HepG2 (cell line): ENCODE data around the gene TCERG1L. TPM values are rescaled to one million over a fixed set of nuclear protein-coding genes. Genes with fewer than 3 reads are reported as not detected.

Source experiments
- ATAC-seq: fragments of 200-7000 bp; cut with Tn5 transposase; 3 replicates; pipeline ENCODE4 v1.9.1; 2020; ENCODE audit warnings: mild to moderate bottlenecking, moderate library complexity
- BruUV-seq: library from RNA; stranded (reverse); fragments of 400-500 nt; replicated peaks from 2 replicates; lab custom pipeline; 2021; lab: Mats Ljungman, UMichigan
- CTCF ChIA-PET: fragments of 300-600 bp; formaldehyde crosslinking; extraction: SDS; loops from one replicate; lab custom pipeline; 2021; ENCODE audit warnings: low total read pairs, inconsistent platforms, low intra/inter-chr PET ratio; lab: Yijun Ruan, JAX
- POLR2A ChIA-PET: fragments of 350-600 bp; sonication (Branson Sonifier 250); formaldehyde crosslinking; loops from one replicate; lab custom pipeline; 2020; ENCODE audit warnings: antibody characterized with exemption, inconsistent platforms; lab: Yijun Ruan, JAX
- DNase-seq: peaks from one replicate; pipeline ENCODE4 v3.0.0-alpha.2; 2015; ENCODE audit warnings: low spot score
- FAIRE-seq: peaks from 3 replicates; lab custom pipeline; 2011; peaks lifted over from hg19 to GRCh38; lab: Jason Lieb, UNC
- H2AFZ ChIP-seq: one replicate; pipeline ENCODE4 v1.6.1; 2011; ENCODE audit warnings: low read length, inconsistent platforms
- H3K27ac ChIP-seq: fragments of 300-600 bp; 3 replicates; pipeline ENCODE4 v1.8.0; 2011; ENCODE audit warnings: mixed run types, mild to moderate bottlenecking, mixed read lengths, low read length, inconsistent platforms; ENCODE audit not compliant: insufficient read depth; ENCODE audit errors: extremely low read length
- H3K27me3 ChIP-seq, 2 experiments: fragments of 200-600 bp in 1 of 2; 2 replicates in 1 of 2; 3 replicates in 1 of 2; pipeline versions ENCODE4 v1.6.0 to v1.8.0; 2011; ENCODE audit warnings: low read length in 2 of 2, mild to moderate bottlenecking in 2 of 2, moderate library complexity in 2 of 2, inconsistent platforms in 1 of 2; ENCODE audit not compliant: insufficient read depth in 2 of 2, control insufficient read depth in 1 of 2
- H3K36me3 ChIP-seq, 2 experiments: fragments of 200-600 bp in 1 of 2; replicated peaks in 1 of 2; 2 replicates in 1 of 2; 3 replicates in 1 of 2; pipeline versions ENCODE4 v1.5.1 to v1.8.0; 2011; ENCODE audit warnings: low read length in 2 of 2, inconsistent platforms in 1 of 2; ENCODE audit not compliant: insufficient read depth in 2 of 2, control insufficient read depth in 1 of 2
- H3K4me1 ChIP-seq: 2 replicates; pipeline ENCODE4 v1.5.1; 2012; ENCODE audit warnings: low read length, inconsistent platforms; ENCODE audit not compliant: insufficient read depth
- H3K4me2 ChIP-seq: 2 replicates; pipeline ENCODE4 v1.6.0; 2011; ENCODE audit warnings: low read depth, low read length, inconsistent platforms
- H3K4me3 ChIP-seq, 3 experiments: fragments of 200-600 bp in 1 of 3; sonication (generic), shearing (Covaris generic) in 1 of 3; replicated peaks in 1 of 3; 2 replicates each; pipeline ENCODE4 v1.5.1; 2011 to 2016; ENCODE audit warnings: low read length in 3 of 3, inconsistent platforms in 2 of 3, low read depth in 2 of 3, mild to moderate bottlenecking in 2 of 3, control low read depth in 1 of 3, mixed read lengths in 1 of 3; ENCODE audit not compliant: insufficient read depth in 1 of 3
- H3K79me2 ChIP-seq: one replicate; pipeline ENCODE4 v1.6.1; 2011; ENCODE audit warnings: low read length, inconsistent platforms; ENCODE audit not compliant: insufficient read depth
- H3K9ac ChIP-seq: 2 replicates; pipeline ENCODE4 v1.6.0; 2011; ENCODE audit warnings: mild to moderate bottlenecking, low read depth, low read length, inconsistent platforms; ENCODE audit not compliant: insufficient read depth
- H3K9me3 ChIP-seq: 2 replicates; pipeline ENCODE4 v1.5.1; 2012; ENCODE audit warnings: mild to moderate bottlenecking, low read length
- H4K20me1 ChIP-seq: 2 replicates; pipeline ENCODE4 v1.6.0; 2011; ENCODE audit warnings: inconsistent platforms, mild to moderate bottlenecking, low read length, moderate library complexity; ENCODE audit not compliant: insufficient read depth
- CENPT ChIP-seq: sonication (generic); formaldehyde crosslinking; IDR thresholded peaks from 2 replicates; pipeline ENCODE4 v1.8.0; 2022; ENCODE audit warnings: low read depth, mild to moderate bottlenecking, moderate library complexity, missing genetic modification reagents
- HNRNPUL1 ChIP-seq: fragments of 200-400 bp; formaldehyde crosslinking; IDR thresholded peaks from 2 replicates; pipeline ENCODE4 v1.6.1; 2017; ENCODE audit warnings: low read depth, mild to moderate bottlenecking, low read length, moderate library complexity
- NCOA1 ChIP-seq: sonication (generic); formaldehyde crosslinking; IDR thresholded peaks from 2 replicates; pipeline ENCODE4 v1.9.0; 2021; ENCODE audit warnings: missing genetic modification reagents
- SPEN ChIP-seq: sonication (generic); formaldehyde crosslinking; IDR thresholded peaks from 2 replicates; pipeline ENCODE4 v1.5.1; 2020; ENCODE audit warnings: low read depth, mild to moderate bottlenecking, missing genetic modification reagents
- ZBTB7B ChIP-seq: sonication (generic); formaldehyde crosslinking; IDR thresholded peaks from 2 replicates; pipeline ENCODE4 v1.4.0; 2020; ENCODE audit warnings: missing genetic modification reagents
- ZEB1 ChIP-seq: IDR thresholded peaks from 2 replicates; pipeline ENCODE4 v1.6.1; 2012; ENCODE audit warnings: mild to moderate bottlenecking, low read depth, inconsistent platforms; ENCODE audit not compliant: insufficient replicate concordance
- ZFP36L2 ChIP-seq: sonication (generic); formaldehyde crosslinking; IDR thresholded peaks from 2 replicates; pipeline ENCODE4 v1.4.0; 2020; ENCODE audit warnings: missing genetic modification reagents
- ZNF232 ChIP-seq: sonication (generic); formaldehyde crosslinking; IDR thresholded peaks from 2 replicates; pipeline ENCODE4 v1.4.0; 2020; ENCODE audit warnings: missing genetic modification reagents, borderline replicate concordance
- ZNF263 ChIP-seq: sonication (generic); formaldehyde crosslinking; IDR thresholded peaks from 2 replicates; pipeline ENCODE4 v1.4.0; 2020; ENCODE audit warnings: missing genetic modification reagents
- ZNF567 ChIP-seq: sonication (generic); formaldehyde crosslinking; IDR thresholded peaks from 2 replicates; pipeline ENCODE4 v1.8.1; 2023; ENCODE audit warnings: mild to moderate bottlenecking, missing genetic modification reagents, borderline replicate concordance
- WGBS: methylation state at CpG from one replicate; pipeline ENCODE4 v1.1.6; 2017; ENCODE audit warnings: low lambda C conversion rate; 5-methylcytosine and 5-hydroxymethylcytosine counted together
- in situ Hi-C: cut with HindIII; loops from 2 replicates; pipeline ENCODE4 v1.10.0; 2017; ENCODE audit warnings: low pct_unique_long_range_greater_than_20kb; ENCODE audit not compliant: extremely low pct_ligation_motif_present
- intact Hi-C: fragments of 100-400 bp; cut with micrococcal nuclease; formaldehyde crosslinking; loops from one replicate; pipeline ENCODE4 v1.10.0; 2022; ENCODE audit not compliant: unreplicated experiment
- polyA plus RNA-seq, 8 experiments: library from polyadenylated mRNA; depleted of rRNA in 3 of 8; stranded (reverse) in 7 of 8; unstranded in 1 of 8; fragments of >200 nt; fragmentation: Illumina TruSeq in 4 of 8; extraction: Trizol in 4 of 8; gene quantifications; 2 replicates each; pipeline versions ENCODE4 v1.2.1 to v1.2.3, GENCODE V29; 2011 to 2016; ENCODE audit warnings: low read depth in 4 of 8, missing spikeins in 1 of 8, mixed read lengths in 1 of 8; ENCODE audit not compliant: insufficient read depth in 1 of 8
- total RNA-seq, 5 experiments: library from RNA; depleted of rRNA; stranded (reverse); fragments of >200 nt; fragmentation: Illumina TruSeq; extraction: Trizol; gene quantifications; 2 replicates each; pipeline ENCODE4 v1.2.3, GENCODE V29; 2016; ENCODE audit warnings: low read depth in 1 of 5
- TF ChIP-seq, protein P1 (sequence below): sonication (generic); formaldehyde crosslinking; IDR thresholded peaks from 2 replicates; pipeline ENCODE4 v1.5.1; 2020; ENCODE audit warnings: missing genetic modification reagents, mild to moderate bottlenecking, borderline replicate concordance
- TF ChIP-seq, protein P2 (sequence below): sonication (generic); formaldehyde crosslinking; IDR thresholded peaks from 2 replicates; pipeline ENCODE4 v1.5.0; 2020; ENCODE audit warnings: mild to moderate bottlenecking, missing genetic modification reagents, borderline replicate concordance
- TF ChIP-seq, protein P3 (sequence below): sonication (generic); formaldehyde crosslinking; IDR thresholded peaks from 2 replicates; pipeline ENCODE4 v1.4.0; 2020; ENCODE audit warnings: mild to moderate bottlenecking, missing genetic modification reagents

Gene TCERG1L
- total and polyA plus RNA-seq, 2 of the 13 experiments (the other 11 are each of a cell fraction or from before 2014, with no cell fraction given): not detected

DNA sequence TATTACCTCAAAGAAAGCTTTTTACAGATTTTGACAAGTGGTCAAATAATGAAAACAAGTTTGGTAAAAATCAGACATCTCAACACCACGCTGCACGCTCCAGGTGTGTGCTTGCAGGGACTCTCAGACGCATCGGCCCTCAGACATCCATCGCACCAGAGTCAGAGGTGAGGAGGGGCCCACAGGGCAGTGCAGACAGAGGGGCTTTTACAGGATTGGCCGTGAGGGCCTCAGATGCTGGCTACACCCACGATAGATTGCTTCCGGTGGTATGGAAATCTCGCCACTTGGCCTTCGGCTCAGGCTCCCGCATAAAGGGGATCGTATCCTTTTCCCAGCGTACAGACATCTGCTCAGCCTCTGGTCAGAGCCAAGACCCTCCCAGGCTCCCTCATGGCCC lies 72.1 kb downstream of the TCERG1L start (continued):
- TF ChIP-seq, protein P1, sequence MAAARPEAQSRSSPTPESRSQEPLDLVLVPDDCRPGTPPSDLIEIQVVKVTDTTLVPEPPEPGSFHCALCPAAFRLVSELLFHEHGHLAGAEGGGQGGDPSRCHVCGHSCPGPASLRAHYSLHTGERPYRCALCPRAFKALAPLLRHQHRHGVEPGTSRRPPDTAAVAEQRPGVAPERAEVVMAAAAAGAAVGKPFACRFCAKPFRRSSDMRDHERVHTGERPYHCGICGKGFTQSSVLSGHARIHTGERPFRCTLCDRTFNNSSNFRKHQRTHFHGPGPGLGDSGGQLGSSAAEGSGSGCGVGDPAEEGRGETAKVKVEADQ (CRISPR knock-in tag): no peak
- TF ChIP-seq ZBTB7B (CRISPR knock-in tag): no peak

DNA sequence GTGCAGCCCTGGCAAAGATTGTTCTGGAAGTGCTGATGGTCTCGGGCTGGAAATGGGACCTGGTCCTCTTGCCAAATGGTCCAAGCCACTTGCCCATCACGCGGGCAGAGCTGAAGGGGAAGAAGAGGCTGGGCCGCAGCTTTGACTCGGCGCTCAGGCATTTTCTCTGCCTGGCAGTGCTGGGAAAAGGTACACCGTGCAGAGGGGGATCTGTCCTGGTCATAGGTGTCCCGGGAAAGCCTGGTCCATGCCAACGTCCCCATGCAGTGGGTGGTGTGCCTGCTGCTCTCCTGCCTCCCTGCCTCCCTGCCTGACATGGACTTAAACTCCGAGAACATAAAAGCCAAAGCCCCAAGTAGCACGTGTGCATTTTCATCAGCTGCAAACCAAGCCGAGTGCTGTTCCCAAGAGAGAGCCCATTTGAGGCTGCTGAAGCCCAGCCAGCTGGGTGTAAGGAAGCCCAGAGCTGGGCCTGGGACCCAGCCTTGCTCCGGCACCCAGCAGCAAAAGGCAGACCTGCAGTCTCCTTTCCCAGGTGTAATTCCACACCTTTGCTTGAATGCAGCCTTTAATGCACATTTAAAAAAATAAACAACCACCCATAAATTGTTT lies 72.7 kb downstream of the TCERG1L start:
- FAIRE-seq (no peak), DNase-seq (no peak), ATAC-seq (no peak)
- Histone ChIP-seq H3K9me3 (no peaks in the 10 kb centered on the region), H3K9ac (no peak overlapping the region), H3K4me2 (no peak overlapping the region), H3K27me3 (peaks cover 1 to 34% of the 10 kb centered on the region in 2 experiments; a peak in 3 of 5 replicates), H3K36me3 (no peaks in the 10 kb centered on the region), H4K20me1 (no peaks in the 10 kb centered on the region), H2AFZ (no peak overlapping the region), H3K79me2 (no peaks in the 10 kb centered on the region), H3K4me1 (no peaks in the 10 kb centered on the region), H3K27ac (no peak overlapping the region), H3K4me3 (no peak overlapping the region)
- BruUV-seq: no TSS peak
- TF ChIP-seq HNRNPUL1 (no peak), ZNF567 (no peak), ZNF263 (CRISPR knock-in tag) (no peak), NCOA1 (CRISPR knock-in tag) (no peak), ZFP36L2 (CRISPR knock-in tag) (no peak), ZNF232 (no peak), CENPT (CRISPR knock-in tag) (no peak), SPEN (CRISPR knock-in tag) (no peak), ZEB1 (no peak)
- TF ChIP-seq, protein P2, sequence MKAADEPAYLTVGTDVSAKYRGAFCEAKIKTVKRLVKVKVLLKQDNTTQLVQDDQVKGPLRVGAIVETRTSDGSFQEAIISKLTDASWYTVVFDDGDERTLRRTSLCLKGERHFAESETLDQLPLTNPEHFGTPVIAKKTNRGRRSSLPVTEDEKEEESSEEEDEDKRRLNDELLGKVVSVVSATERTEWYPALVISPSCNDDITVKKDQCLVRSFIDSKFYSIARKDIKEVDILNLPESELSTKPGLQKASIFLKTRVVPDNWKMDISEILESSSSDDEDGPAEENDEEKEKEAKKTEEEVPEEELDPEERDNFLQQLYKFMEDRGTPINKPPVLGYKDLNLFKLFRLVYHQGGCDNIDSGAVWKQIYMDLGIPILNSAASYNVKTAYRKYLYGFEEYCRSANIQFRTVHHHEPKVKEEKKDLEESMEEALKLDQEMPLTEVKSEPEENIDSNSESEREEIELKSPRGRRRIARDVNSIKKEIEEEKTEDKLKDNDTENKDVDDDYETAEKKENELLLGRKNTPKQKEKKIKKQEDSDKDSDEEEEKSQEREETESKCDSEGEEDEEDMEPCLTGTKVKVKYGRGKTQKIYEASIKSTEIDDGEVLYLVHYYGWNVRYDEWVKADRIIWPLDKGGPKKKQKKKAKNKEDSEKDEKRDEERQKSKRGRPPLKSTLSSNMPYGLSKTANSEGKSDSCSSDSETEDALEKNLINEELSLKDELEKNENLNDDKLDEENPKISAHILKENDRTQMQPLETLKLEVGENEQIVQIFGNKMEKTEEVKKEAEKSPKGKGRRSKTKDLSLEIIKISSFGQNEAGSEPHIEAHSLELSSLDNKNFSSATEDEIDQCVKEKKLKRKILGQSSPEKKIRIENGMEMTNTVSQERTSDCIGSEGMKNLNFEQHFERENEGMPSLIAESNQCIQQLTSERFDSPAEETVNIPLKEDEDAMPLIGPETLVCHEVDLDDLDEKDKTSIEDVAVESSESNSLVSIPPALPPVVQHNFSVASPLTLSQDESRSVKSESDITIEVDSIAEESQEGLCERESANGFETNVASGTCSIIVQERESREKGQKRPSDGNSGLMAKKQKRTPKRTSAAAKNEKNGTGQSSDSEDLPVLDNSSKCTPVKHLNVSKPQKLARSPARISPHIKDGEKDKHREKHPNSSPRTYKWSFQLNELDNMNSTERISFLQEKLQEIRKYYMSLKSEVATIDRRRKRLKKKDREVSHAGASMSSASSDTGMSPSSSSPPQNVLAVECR: no peak
- TF ChIP-seq, protein P3, sequence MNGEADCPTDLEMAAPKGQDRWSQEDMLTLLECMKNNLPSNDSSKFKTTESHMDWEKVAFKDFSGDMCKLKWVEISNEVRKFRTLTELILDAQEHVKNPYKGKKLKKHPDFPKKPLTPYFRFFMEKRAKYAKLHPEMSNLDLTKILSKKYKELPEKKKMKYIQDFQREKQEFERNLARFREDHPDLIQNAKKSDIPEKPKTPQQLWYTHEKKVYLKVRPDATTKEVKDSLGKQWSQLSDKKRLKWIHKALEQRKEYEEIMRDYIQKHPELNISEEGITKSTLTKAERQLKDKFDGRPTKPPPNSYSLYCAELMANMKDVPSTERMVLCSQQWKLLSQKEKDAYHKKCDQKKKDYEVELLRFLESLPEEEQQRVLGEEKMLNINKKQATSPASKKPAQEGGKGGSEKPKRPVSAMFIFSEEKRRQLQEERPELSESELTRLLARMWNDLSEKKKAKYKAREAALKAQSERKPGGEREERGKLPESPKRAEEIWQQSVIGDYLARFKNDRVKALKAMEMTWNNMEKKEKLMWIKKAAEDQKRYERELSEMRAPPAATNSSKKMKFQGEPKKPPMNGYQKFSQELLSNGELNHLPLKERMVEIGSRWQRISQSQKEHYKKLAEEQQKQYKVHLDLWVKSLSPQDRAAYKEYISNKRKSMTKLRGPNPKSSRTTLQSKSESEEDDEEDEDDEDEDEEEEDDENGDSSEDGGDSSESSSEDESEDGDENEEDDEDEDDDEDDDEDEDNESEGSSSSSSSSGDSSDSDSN (CRISPR knock-in tag): no peak
- POLR2A ChIA-PET: no interaction called here
- intact Hi-C loops (no loop called here), in situ Hi-C loops (no loop called here)
- CTCF ChIA-PET: no interaction called here
- 35% methylated on average over 10 of the region's 13 CpGs for WGBS
